ENCODE results near the gene SULT4A1. TPM values are rescaled to one million over a fixed set of nuclear protein-coding genes. Genes with fewer than 3 reads are reported as not detected.

Gene SULT4A1
- total RNA-seq, 1 experiment from 2014 or later = 9.5 TPM

Other genes with a start within 250 kb of the SULT4A1 start
- 0.25 and 0.54 TPM in 2 replicates for gene EFCAB6, start 50.2 kb downstream of the SULT4A1 start, total RNA-seq (2014; rRNA removed; shearing (Covaris generic))
- not detected in 2 replicates for gene PNPLA5, start 29.5 kb upstream of the SULT4A1 start, total RNA-seq (2014; rRNA removed; shearing (Covaris generic))
- 3.8 and 6.5 TPM in 2 replicates for gene PNPLA3, start 61.3 kb upstream of the SULT4A1 start, total RNA-seq (2014; rRNA removed; shearing (Covaris generic))
- gene SAMM50, start 92.9 kb upstream of the SULT4A1 start, total RNA-seq (2014; rRNA removed; shearing (Covaris generic)) = 77.8 and 79.4 TPM in 2 replicates
- 67.4 and 86.6 TPM in 2 replicates for gene PARVB, start 161.8 kb upstream of the SULT4A1 start, total RNA-seq (2014; rRNA removed; shearing (Covaris generic))